ENCODE data around the gene PITX2. TPM values are rescaled to one million over a fixed set of nuclear protein-coding genes. Genes with fewer than 3 reads are reported as not detected.

Gene PITX2
- total RNA-seq, 1 donor from 2014 or later = not detected

- intact Hi-C loops (cut with DNase I) = no loop called here
- DNase-seq = no peak
- ATAC-seq (ENCODE audit: poor library complexity) = no peak
Observed at GRCh38 chr4:110627977-110628662, 5.2 kb upstream of the PITX2 start.

GRCh38 chr4:110626532-110627153, 3.8 kb upstream of the PITX2 start:
- intact Hi-C loops (cut with DNase I) = no loop called here

GRCh38 chr4:110625576-110626257, 2.8 kb upstream of the PITX2 start:
- intact Hi-C loops (cut with DNase I) = no loop called here
- DNase-seq = no peak

More at GRCh38 chr4:110626532-110627153, 3.8 kb upstream of the PITX2 start:
- DNase-seq (no peak), ATAC-seq (ENCODE audit: poor library complexity) (no peak)

GRCh38 chr4:110624904-110625494, 2.1 kb upstream of the PITX2 start:
- no peak for ATAC-seq (ENCODE audit: poor library complexity)
- DNase-seq = no peak
- intact Hi-C loops (cut with DNase I) = no loop called here

More at GRCh38 chr4:110625576-110626257, 2.8 kb upstream of the PITX2 start:
- no peak for ATAC-seq (ENCODE audit: poor library complexity)

- DNase-seq (no peak), ATAC-seq (ENCODE audit: poor library complexity) (no peak)
- intact Hi-C loops (cut with DNase I) = no loop called here
Observed at GRCh38 chr4:110624398-110624780, 1.5 kb upstream of the PITX2 start.

- intact Hi-C loops (cut with DNase I) = no loop called here
- ATAC-seq (ENCODE audit: poor library complexity) = no peak
- DNase-seq = no peak
Observed at GRCh38 chr4:110623718-110624397, 981 bp upstream of the PITX2 start.

- peak; percentile 10 for ATAC-seq (ENCODE audit: poor library complexity)
- intact Hi-C loops (cut with DNase I) = no loop called here
- DNase-seq = no peak
Observed at GRCh38 chr4:110621839-110622751, 782 bp downstream of the PITX2 start.

GRCh38 chr4:110621328-110621812, 1.5 kb downstream of the PITX2 start:
- no peak for ATAC-seq (ENCODE audit: poor library complexity)
- intact Hi-C loops (cut with DNase I) = no loop called here

GRCh38 chr4:110620691-110621327, 2.1 kb downstream of the PITX2 start:
- DNase-seq (peak; percentile 37), ATAC-seq (ENCODE audit: poor library complexity) (peak; percentile 48)
- intact Hi-C loops (cut with DNase I) = no loop called here

More at GRCh38 chr4:110621328-110621812, 1.5 kb downstream of the PITX2 start:
- DNase-seq = no peak

GRCh38 chr4:110620322-110620690, 2.6 kb downstream of the PITX2 start:
- ATAC-seq (ENCODE audit: poor library complexity) (no peak), DNase-seq (no peak)
- intact Hi-C loops (cut with DNase I) = no loop called here

GRCh38 chr4:110619463-110620247, 3.2 kb downstream of the PITX2 start:
- DNase-seq (no peak), ATAC-seq (ENCODE audit: poor library complexity) (no peak)
- intact Hi-C loops (cut with DNase I) = no loop called here

- DNase-seq = no peak
- intact Hi-C loops (cut with DNase I) = no loop called here
Observed at GRCh38 chr4:110618581-110619462, 4.1 kb downstream of the PITX2 start.

GRCh38 chr4:110617646-110618580, 5.0 kb downstream of the PITX2 start:
- intact Hi-C loops (cut with DNase I) = no loop called here
- ATAC-seq (ENCODE audit: poor library complexity) (no peak), DNase-seq (peak; percentile 38)

More at GRCh38 chr4:110618581-110619462, 4.1 kb downstream of the PITX2 start:
- no peak for ATAC-seq (ENCODE audit: poor library complexity)

- no peak for DNase-seq
- intact Hi-C loops (cut with DNase I) = no loop called here
- ATAC-seq (ENCODE audit: poor library complexity) = no peak
Observed at GRCh38 chr4:110617075-110617640, 5.7 kb downstream of the PITX2 start.
